Jurkat, Clone E6-1 (cell line): Measurements from ENCODE around the gene SHISA3. TPM values are rescaled to one million over a fixed set of nuclear protein-coding genes. Genes with fewer than 3 reads are reported as not detected.
"Not testable (repeated sequence)": the region's sequence is repeated elsewhere in the genome, so short reads cannot be mapped to it uniquely, and the experiment has no call there.

Source experiments
- DNase-seq: peaks from one replicate; pipeline ENCODE4 v3.0.0-alpha.2; 2011; ENCODE audit warnings: low read depth, low spot score
- H3K4me3 ChIP-seq: 2 replicates; pipeline ENCODE4 v1.5.1; 2011; ENCODE audit warnings: mild to moderate bottlenecking, low read length, control low read depth, moderate library complexity
- polyA plus RNA-seq: library from polyadenylated mRNA; unstranded; fragments of >200 nt; gene quantifications from one replicate; pipeline ENCODE4 v1.2.1, GENCODE V29; 2012; ENCODE audit warnings: missing spikeins; ENCODE audit not compliant: insufficient read length, insufficient read depth

SHISA3 gene
- 1.6 TPM for polyA plus RNA-seq

DNA sequence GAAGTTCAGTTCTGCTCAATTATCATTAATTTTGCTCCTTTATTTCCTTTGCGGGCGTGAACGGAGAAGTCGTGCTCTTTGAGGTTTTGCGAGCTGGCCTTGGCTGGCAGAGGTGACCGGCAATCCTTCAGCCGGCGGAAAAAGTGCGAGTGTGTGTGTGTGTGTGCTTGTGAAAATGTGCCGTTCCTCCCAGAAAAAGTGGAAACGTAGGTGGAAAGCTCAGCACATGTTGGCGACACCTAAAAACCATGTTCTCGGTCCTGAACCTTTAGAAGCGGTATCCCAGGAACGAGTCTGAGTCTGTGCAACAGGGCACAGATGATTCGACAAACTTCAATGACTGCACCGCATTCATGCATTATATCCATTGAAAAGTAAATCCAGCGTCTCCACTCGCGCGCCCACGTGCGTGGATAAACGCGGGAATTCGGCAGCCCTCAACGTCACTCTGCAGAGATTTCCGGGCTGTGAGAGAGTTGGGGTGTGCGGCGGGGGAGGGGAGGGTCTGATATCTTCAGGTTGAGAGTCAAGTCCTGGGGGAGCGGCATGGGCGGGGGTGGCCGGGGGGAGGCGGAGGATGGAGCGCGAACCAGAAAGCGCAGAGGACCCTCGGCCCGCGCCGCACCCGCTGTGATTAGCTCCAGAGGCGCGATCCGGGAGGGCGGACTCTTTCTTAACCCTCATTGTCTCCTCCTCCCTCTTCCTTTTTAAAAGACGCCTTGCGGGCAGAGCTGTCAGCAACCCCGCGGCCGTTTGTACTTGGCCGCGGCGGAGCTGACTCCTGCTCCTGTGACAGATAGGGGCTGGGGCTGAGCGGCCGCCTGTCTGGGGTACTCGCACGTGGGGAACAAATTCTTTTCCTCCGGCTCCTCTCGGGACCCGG is at the start of gene SHISA3:
Gene SHISA3, plus strand, starts transcription at position 737 of the 883 bp plus-strand sequence. CDS start 569 bp downstream, outside the sequence.
- peak within 1 kb of the TSS; percentile 33 for H3K4me3 ChIP-seq
- peak; percentile 23 for DNase-seq

- no peak for DNase-seq
- H3K4me3 ChIP-seq, result no peak overlapping the region
Observed at GRCh38 chr4:42348247-42348646, 49.0 kb upstream of the SHISA3 start.

GRCh38 chr4:42348692-42349091 is 48.6 kb upstream of the SHISA3 start:
- no peak overlapping the region for H3K4me3 ChIP-seq
- no peak for DNase-seq

DNA sequence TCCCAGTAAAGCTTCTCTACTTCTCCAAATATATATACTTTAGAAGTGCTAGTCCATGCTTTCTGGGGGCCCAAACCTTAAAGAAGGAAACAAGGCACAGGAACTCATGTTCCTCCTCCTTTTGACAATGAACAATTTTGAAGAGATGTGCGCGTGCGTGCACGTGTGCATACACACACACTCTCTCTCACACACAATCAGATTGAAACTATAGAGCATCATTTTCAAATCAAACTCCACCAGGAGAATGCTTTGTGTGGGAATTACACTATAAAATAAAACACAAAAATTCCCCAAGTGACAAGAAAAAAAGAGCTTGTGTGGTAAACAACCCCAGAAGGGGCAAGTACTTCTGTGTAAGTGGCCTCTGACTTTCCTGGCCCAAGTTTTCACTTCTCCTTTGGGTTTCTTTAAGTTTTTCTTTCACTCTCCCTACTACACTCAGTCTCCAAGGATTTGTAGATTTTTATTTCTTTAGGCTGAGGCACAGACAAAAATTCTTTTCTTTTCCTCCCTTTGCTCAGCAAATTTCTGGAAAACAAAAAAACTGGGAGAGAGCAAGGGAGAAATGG is 46.6 kb upstream of the SHISA3 start:
- DNase-seq, result no peak

DNA sequence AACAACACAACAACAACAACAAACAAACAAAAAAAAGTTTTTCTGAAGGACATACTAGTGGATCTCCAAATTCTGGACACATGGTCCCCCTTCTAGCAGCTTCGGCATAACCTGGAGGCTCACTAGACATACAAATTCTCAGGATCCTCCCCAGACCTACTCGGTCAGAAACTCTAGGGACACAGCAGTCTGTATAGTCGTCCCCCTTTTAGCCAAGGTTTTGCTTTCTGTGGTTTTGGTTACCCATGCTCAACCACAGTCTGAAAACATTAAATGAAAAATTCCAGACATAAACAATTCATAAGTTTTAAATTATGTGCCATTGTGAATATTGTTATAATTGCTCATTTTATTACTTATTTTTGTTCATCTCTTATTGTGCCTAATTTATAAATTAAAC is 45.2 kb upstream of the SHISA3 start:
- H3K4me3 ChIP-seq, result no peak overlapping the region
- DNase-seq, result no peak

More for the DNA sequence above, 46.6 kb upstream of the SHISA3 start:
- no peak overlapping the region for H3K4me3 ChIP-seq

GRCh38 chr4:42357325-42357724 is 40.0 kb upstream of the SHISA3 start:
- peak; percentile 70 for DNase-seq
- no peak overlapping the region for H3K4me3 ChIP-seq

GRCh38 chr4:42359711-42360110 is 37.6 kb upstream of the SHISA3 start:
- DNase-seq, result no peak
- H3K4me3 ChIP-seq, result no peak overlapping the region

- no peak for DNase-seq
- H3K4me3 ChIP-seq, result no peak overlapping the region
Observed at GRCh38 chr4:42360256-42360669, 37.0 kb upstream of the SHISA3 start.

- H3K4me3 ChIP-seq, result no peak overlapping the region
- no peak for DNase-seq
Observed at GRCh38 chr4:42361456-42361855, 35.8 kb upstream of the SHISA3 start.

GRCh38 chr4:42362591-42362990 is 34.7 kb upstream of the SHISA3 start:
- H3K4me3 ChIP-seq, result no peak overlapping the region
- DNase-seq, result no peak

DNA sequence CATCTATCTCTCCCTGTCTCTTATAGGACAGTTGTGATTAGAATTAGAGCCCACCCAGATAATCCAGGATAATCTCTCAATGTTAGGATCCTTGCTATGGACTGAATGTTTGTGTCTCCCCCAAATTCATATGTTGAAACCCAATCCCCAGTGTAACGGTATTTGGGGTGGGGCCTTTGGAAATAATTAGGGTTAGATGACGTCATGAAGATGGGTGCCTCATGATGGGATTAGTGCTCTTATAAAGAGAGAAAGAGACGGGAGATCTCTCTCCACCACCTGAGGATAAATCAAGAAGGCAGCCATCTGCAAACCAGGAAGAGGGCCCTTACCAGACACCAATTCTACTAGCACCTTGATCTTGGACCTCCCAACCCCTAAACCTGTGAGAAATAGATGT is 33.7 kb upstream of the SHISA3 start:
- no peak for DNase-seq
- H3K4me3 ChIP-seq, result no peak overlapping the region

- no peak overlapping the region for H3K4me3 ChIP-seq
- DNase-seq, result no peak
Observed at GRCh38 chr4:42364266-42365053, 32.8 kb upstream of the SHISA3 start.

- no peak overlapping the region for H3K4me3 ChIP-seq
- DNase-seq, result no peak
Observed at GRCh38 chr4:42366959-42367358, 30.3 kb upstream of the SHISA3 start.

DNA sequence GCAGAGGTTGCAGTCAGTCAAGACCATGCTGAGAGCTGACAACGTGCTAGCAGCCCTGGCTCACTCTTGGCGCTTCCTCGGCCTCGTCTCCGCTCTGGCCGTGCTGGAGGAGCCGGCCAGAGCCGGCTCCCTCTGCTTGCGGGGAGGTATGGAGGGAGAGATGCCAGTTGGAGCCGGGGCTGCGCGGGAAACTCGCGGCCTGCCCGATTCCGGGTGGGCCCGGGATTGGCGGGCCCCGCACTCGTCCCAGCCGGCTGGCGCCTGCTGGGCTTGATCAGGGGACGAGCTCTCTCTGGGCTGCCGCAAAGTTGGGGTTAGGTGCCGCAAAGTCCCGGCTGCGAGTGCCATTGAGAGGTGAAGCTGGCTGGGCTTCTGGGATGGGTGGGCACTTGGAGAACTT is 27.8 kb upstream of the SHISA3 start:
- H3K4me3 ChIP-seq, result no peak overlapping the region
- DNase-seq, result no peak

DNA sequence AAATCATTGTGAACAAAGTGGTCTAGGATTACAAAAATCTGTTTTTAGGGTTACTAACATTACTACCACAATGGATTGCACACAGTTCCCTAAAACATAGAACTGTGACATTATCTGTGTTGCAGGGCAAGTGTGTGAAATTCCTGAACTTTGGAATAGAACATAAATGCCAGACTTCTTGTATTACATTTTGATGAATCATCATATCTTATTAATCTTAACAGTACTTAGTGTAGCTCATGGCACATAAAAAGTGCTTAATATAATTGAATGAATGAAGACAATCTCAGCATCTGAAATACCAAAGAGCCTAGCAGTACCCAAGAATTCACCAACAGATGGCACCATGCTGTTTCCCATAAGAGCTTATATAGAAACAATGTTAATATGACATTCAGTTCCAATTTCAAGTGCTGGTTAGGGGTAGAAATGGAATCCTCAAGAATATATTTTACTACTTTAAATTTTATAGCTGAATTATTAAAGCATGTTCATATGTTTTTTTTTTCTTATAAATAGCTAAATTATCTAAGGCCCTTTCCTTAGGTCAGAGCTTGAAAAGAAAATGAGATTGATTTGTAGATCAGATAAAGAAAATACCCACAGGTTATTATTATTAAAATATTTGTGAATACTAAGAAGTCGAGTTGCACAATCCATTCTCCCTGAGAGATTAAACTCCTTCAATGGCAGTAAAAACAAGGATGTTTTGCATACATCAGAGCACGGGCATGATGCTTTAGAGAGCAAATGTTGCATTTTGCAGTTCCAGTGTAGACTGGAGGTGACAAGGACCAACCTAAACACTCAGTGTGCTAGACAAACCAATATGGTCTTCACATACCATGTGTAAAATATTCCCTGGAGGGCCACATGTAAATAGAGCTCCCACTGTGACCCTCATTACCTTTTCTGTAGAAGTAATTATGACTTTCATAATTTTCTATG is 25.7 kb upstream of the SHISA3 start:
- no peak overlapping the region for H3K4me3 ChIP-seq
- DNase-seq, result peak; percentile 52

DNA sequence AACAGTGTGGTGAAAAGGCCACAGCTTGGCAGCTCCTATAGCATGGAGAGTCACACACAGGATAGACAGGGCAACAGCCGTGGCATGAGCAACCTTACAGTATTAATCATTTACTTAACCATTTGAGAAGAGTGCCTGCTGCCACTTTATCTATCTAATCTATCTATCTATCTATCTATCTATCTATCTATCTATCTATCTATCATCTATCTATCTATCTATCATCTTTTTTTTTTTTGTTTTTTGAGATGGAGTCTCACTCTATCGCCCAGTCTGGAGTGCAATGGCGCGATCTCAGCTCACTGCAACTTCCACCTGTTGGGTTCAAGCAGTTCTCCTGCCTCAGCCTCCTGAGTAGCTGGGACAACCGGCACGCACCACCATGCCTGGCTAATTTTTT is 25.0 kb upstream of the SHISA3 start:
- H3K4me3 ChIP-seq, DNase-seq: not testable (repeated sequence)

- DNase-seq, result no peak
Observed at GRCh38 chr4:42377497-42377896, 19.8 kb upstream of the SHISA3 start.

DNA sequence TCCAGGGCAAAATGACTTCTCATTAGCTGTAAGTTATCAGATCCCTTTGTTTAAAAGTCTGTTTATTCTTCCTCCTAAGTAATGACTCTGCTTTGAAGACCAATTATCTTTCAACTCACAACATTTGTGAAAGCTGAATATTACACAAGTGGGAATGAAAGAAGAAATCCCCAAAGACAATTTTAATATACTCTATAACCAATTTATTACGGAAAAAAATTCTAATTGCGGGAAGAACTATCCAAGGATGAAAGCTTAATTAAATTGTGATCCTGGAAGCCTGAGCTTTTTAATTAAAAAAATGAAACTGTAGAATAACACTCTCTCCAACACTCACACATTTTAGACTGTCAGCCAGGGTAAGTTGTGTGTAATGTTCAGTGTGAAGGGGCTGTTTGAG is 15.6 kb upstream of the SHISA3 start:
- no peak for DNase-seq
- H3K4me3 ChIP-seq, result no peak overlapping the region

More at GRCh38 chr4:42377497-42377896, 19.8 kb upstream of the SHISA3 start:
- no peak overlapping the region for H3K4me3 ChIP-seq

- no peak overlapping the region for H3K4me3 ChIP-seq
- no peak for DNase-seq
Observed at GRCh38 chr4:42385516-42385915, 11.8 kb upstream of the SHISA3 start.
